K562 (cell line): Measurements from ENCODE around the gene ELMO3. TPM values are rescaled to one million over a fixed set of nuclear protein-coding genes. Genes with fewer than 3 reads are reported as not detected.

Source experiments
- FOXA1 ChIP-seq: fragments of 450-650 bp; IDR thresholded peaks from 2 replicates; pipeline ENCODE4 v1.6.1; 2016; ENCODE audit warnings: mild to moderate bottlenecking, borderline replicate concordance
- HOMEZ ChIP-seq: fragments of 250-450 bp; sonication (Bioruptor Pico); IDR thresholded peaks from 2 replicates; pipeline ENCODE4 v1.4.0; 2020; ENCODE audit warnings: mild to moderate bottlenecking, moderate library complexity
- NFATC3 ChIP-seq: fragments of 450-650 bp; IDR thresholded peaks from 2 replicates; pipeline ENCODE4 v1.6.1; 2017; ENCODE audit warnings: mild to moderate bottlenecking
- RAD51 ChIP-seq: fragments of 450-650 bp; IDR thresholded peaks from 2 replicates; pipeline ENCODE4 v1.7.1; 2016; ENCODE audit warnings: low read depth, mild to moderate bottlenecking, borderline replicate concordance
- RNF2 ChIP-seq: sonication (generic); IDR thresholded peaks from 2 replicates; pipeline ENCODE4 v1.6.1; 2016
- SMAD4 ChIP-seq: fragments of 250-450 bp; sonication (Bioruptor Pico); conservative IDR thresholded peaks from 2 replicates; pipeline ENCODE4 v1.8.0; 2021; ENCODE audit warnings: inconsistent platforms, mild to moderate bottlenecking, moderate library complexity
- SMARCB1 ChIP-seq: IDR thresholded peaks from 2 replicates; pipeline ENCODE4 v1.6.1; 2011; ENCODE audit warnings: improper control_type of control experiment, low read depth; ENCODE audit not compliant: insufficient read length
- TFAP4 ChIP-seq: sonication (generic); formaldehyde crosslinking; IDR thresholded peaks from 2 replicates; pipeline ENCODE4 v1.8.0; 2022; ENCODE audit warnings: missing genetic modification reagents, mild to moderate bottlenecking, moderate library complexity, borderline replicate concordance
- XRCC3 ChIP-seq: fragments of 450-650 bp; IDR thresholded peaks from 2 replicates; pipeline ENCODE4 v1.6.1; 2017; ENCODE audit warnings: mild to moderate bottlenecking, moderate library complexity
- ZNF444 ChIP-seq: fragments of 250-450 bp; sonication (Bioruptor Pico); IDR thresholded peaks from 2 replicates; pipeline ENCODE4 v1.4.0; 2020; ENCODE audit warnings: mild to moderate bottlenecking, moderate library complexity
- ZNF583 ChIP-seq: fragments of 250-450 bp; sonication (Bioruptor Pico); IDR thresholded peaks from 2 replicates; pipeline ENCODE4 v1.4.0; 2020
- ZNF740 ChIP-seq, 3 experiments: fragments of 200-800 bp in 1 of 3; sonication (Bioruptor generic) in 1 of 3; sonication (generic) in 1 of 3; formaldehyde crosslinking in 1 of 3; IDR thresholded peaks; 2 replicates each; pipeline versions ENCODE4 v1.6.1 to v1.8.0; 2016 to 2022; ENCODE audit warnings: mild to moderate bottlenecking in 2 of 3, missing compliant biosample characterization in 2 of 3, missing genetic modification characterization in 2 of 3, missing genetic modification reagents in 1 of 3
- ZSCAN29 ChIP-seq: fragments of 450-650 bp; IDR thresholded peaks from 2 replicates; pipeline ENCODE4 v1.6.1; 2017
- polyA plus RNA-seq, 8 experiments: library from polyadenylated mRNA; depleted of rRNA in 4 of 8; stranded (reverse) in 5 of 8; unstranded in 3 of 8; fragments of >200 nt; fragmentation: Nextera tagmentation in 2 of 8; fragmentation: Illumina TruSeq in 1 of 8; extraction: Ambion mirVana in 2 of 8; extraction: Trizol in 1 of 8; gene quantifications; 2 replicates each; pipeline versions ENCODE4 v1.2.1 to v1.2.3, GENCODE V29; 2011 to 2014; ENCODE audit warnings: inconsistent platforms in 1 of 8, missing spikeins in 1 of 8
- total RNA-seq, 7 experiments: library from RNA; depleted of rRNA in 6 of 7; stranded (reverse); fragments of >200 nt in 6 of 7; fragmentation: Illumina TruSeq in 2 of 7; extraction: Trizol in 2 of 7; gene quantifications; 2 replicates each; pipeline versions ENCODE4 v1.2.1 to v1.2.3, GENCODE V29; 2011 to 2021; ENCODE audit warnings: low replicate concordance in 1 of 7
- TF ChIP-seq, protein P1 (sequence below): sonication (generic); formaldehyde crosslinking; IDR thresholded peaks from 2 replicates; pipeline ENCODE4 v1.8.1; 2023; ENCODE audit warnings: mild to moderate bottlenecking, missing genetic modification reagents
- TF ChIP-seq, protein P2 (sequence below): sonication (generic); formaldehyde crosslinking; IDR thresholded peaks from 2 replicates; pipeline ENCODE4 v1.8.0; 2022; ENCODE audit warnings: missing genetic modification reagents, mild to moderate bottlenecking, borderline replicate concordance

The ELMO3 gene
- total and polyA plus RNA-seq, 9 of the 15 experiments (the other 6 are each of a cell fraction or from before 2014, with no cell fraction given), result 0.04 to 5.1 (median 1.5) TPM

GRCh38 chr16:67170168-67170948 is 28.6 kb upstream of the ELMO3 start, which contains the start of gene NOL3 (continued):
- TF ChIP-seq RNF2 (peak; percentile 33; the same call in 1 of the 2 replicates), XRCC3 (no peak), TFAP4 (CRISPR knock-in tag) (peak; percentile 9; the same call in 1 of the 2 replicates), ZNF583 (CRISPR knock-in tag) (no peak), ZSCAN29 (no peak), SMARCB1 (no peak), HOMEZ (CRISPR knock-in tag) (no peak), FOXA1 (no peak), NFATC3 (no peak), SMAD4 (CRISPR knock-in tag) (no peak), RAD51 (no peak), ZNF740 (CRISPR knock-in tag; IDR thresholded peaks at IDR 0.05) (peak; percentile 58; the same call in 1 of the 2 replicates), ZNF740 (tag; IDR thresholded peaks at IDR 0.05) (peak in 1 of 2 experiments; percentile 71; a peak in 1 of 4 replicates), ZNF444 (no peak)
- TF ChIP-seq, protein P1, sequence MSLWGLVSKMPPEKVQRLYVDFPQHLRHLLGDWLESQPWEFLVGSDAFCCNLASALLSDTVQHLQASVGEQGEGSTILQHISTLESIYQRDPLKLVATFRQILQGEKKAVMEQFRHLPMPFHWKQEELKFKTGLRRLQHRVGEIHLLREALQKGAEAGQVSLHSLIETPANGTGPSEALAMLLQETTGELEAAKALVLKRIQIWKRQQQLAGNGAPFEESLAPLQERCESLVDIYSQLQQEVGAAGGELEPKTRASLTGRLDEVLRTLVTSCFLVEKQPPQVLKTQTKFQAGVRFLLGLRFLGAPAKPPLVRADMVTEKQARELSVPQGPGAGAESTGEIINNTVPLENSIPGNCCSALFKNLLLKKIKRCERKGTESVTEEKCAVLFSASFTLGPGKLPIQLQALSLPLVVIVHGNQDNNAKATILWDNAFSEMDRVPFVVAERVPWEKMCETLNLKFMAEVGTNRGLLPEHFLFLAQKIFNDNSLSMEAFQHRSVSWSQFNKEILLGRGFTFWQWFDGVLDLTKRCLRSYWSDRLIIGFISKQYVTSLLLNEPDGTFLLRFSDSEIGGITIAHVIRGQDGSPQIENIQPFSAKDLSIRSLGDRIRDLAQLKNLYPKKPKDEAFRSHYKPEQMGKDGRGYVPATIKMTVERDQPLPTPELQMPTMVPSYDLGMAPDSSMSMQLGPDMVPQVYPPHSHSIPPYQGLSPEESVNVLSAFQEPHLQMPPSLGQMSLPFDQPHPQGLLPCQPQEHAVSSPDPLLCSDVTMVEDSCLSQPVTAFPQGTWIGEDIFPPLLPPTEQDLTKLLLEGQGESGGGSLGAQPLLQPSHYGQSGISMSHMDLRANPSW (CRISPR knock-in tag), result no peak
- TF ChIP-seq, protein P2, sequence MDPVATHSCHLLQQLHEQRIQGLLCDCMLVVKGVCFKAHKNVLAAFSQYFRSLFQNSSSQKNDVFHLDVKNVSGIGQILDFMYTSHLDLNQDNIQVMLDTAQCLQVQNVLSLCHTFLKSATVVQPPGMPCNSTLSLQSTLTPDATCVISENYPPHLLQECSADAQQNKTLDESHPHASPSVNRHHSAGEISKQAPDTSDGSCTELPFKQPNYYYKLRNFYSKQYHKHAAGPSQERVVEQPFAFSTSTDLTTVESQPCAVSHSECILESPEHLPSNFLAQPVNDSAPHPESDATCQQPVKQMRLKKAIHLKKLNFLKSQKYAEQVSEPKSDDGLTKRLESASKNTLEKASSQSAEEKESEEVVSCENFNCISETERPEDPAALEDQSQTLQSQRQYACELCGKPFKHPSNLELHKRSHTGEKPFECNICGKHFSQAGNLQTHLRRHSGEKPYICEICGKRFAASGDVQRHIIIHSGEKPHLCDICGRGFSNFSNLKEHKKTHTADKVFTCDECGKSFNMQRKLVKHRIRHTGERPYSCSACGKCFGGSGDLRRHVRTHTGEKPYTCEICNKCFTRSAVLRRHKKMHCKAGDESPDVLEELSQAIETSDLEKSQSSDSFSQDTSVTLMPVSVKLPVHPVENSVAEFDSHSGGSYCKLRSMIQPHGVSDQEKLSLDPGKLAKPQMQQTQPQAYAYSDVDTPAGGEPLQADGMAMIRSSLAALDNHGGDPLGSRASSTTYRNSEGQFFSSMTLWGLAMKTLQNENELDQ, result no peak
